ENCODE results near the gene ISYNA1.

ISYNA1 gene

DNA sequence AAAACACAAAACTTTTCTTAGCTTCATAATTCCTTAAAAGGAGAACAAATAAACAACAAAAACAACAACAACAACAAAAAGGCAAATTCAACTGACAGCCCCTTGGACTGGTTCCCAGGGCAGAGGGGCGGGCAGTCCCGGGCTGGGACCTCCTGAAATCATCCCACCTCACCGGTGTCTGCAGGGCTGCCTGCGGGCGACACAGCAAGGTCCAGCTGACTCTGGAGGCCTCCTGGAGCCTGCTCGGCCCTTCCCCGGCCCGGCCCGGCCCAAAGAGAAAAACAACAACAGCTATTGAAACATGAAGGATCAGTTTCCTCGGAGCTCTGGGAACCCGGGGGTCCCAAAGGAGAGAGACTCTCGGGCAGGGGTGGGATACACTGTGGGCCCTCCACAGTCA, 5.0 kb upstream of the ISYNA1 start:
- DNase-seq, result no peak

DNA sequence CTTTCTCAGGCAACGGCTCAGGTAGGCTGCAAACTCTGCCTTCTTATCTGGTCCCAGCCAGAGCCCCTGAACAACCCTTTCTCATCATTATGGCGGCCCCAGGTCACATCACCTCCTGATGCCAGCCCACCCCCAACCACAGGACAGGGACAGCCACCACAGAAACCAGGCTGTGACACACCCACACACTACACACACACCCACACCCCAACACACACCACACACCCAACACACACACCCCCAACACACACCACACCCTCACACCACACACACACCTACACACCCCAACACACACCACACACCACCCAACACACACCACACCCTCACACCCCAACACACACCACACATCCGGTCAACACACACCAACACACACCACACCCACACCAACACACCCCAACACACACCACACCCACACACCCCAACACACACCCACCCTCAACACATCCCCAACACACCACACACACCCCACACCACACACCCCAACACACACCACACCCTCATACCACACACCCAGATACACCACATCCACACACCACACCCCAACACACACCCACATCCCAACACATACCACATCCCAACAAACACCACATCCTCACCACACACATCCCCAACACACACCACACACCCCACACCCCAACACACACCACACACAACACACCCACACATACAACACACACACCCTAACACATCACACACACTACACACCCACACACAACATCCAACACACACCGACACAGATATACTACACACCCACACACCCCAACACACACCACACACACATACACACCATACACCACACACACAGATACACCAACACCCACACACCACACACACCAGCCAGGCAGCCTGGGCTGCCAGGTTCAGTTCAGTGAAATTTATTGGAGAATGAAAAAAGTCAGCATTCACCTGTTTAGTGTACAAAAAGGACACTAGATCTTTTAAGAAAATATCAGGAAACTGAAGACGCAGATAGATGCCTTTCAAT, 4.2 kb upstream of the ISYNA1 start:
- DNase-seq, result no peak

DNA sequence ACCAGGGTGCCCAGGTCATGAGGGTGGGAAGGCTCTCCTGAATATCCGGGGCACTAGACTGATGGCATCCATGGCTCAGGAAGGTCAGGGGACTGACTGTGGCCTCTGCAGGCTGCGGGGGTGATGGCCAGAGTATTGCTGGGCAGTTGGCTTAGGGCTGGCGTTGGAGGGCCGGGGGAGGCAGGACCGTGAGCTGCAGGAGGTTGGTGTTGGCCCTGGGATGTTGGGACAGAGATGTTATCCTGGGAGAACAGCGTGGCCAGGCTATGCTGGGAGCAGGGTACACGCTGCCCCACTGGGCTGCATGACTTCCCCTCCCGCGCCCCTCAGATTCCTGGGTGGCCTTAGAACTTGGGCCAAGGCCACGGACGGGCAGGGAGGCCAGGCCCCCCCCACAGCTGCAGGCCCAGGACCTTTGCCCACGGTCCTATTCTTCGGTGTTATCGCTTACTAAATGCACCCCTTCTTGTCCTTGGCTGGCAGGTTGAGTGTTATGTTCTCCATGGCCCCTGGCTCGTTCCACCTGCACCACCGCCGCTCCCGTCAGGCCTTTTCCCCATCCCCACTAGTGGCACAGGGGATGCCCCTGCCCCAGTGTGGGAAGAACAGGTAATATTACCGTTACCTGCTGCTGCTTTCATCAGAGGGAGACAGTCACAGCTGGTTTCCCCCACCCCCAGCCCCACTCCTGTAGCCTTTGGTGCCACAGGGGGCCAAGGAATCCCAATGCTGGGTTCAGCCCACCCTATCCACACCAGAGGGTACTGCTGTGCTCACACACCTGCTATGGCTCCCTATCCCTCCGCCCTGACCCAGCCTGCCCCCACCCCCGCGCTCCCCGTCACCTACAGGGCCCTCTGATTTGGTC, 3.2 kb upstream of the ISYNA1 start:
- no peak for DNase-seq

DNA sequence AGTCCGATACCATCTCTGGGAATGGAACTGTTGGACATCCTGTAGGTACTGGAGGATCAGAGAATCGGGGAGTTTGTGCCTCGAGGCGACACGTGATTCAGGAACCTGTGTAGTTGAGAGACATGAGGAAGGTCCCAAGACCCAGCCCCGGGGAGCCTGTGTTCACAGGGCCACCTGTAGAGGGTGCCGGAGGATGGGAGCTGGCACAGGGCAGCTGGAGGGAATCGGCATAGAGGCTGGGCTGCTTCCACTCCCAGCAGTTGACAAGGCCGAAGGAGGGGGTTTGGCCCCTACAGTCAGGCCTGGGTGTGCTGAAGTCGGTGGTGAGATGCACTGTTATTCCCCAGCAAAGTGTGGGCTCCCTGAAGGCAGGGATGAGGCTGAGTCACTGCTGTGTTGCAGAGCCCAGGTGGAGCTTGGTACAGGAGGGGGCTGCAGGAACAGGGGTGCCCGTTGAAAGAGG, 2.5 kb upstream of the ISYNA1 start:
- DNase-seq, result no peak

GRCh38 chr19:18439910-18440237, 1.9 kb upstream of the ISYNA1 start:
- DNase-seq, result no peak

DNA sequence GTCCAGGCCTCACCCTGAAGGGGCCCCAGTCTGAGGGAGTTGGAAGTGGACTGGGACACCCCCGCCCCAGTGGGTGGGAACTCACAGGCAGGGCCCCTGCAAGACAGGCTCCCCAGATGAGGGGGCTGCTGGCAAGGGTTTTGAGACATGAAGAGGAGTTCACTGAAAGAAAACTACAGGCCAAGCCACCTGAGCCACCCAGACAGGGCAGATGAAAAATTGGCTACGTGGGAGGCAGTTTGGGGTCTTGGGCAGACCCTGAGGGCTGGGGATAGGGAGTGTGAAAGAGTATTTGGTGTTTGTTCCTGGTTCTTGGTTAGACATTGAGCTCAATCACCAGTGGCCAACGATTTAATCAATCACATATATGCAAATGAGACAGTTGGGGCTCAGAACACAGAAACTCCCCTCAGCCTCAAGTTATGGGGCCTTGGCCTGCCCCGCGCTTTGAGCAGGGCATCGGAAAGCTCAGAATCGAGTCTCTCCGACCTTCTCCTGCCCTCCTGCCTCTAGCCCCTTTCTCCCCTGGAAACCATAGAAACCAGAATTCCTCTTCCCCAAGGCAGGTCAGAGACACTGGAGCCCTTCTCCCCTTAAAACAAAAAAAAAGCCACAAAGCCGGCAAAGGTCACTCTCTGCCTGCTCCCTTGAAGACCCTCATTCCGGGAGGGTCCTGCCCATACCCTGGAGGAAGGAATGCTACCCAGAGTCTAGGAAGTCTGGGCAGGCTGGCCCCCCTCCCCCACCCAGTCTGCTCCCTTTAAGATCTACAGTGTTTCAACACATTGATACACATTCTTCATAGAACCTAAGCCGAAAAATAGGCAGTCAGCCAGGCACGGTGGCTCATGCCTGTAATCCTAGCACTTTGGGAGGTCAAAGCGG, 1.3 kb upstream of the ISYNA1 start:
- DNase-seq, result no peak

GRCh38 chr19:18438331-18439024, 545 bp upstream of the ISYNA1 start:
- DNase-seq, result peak in 1 of 3 experiments; percentile 61

DNA sequence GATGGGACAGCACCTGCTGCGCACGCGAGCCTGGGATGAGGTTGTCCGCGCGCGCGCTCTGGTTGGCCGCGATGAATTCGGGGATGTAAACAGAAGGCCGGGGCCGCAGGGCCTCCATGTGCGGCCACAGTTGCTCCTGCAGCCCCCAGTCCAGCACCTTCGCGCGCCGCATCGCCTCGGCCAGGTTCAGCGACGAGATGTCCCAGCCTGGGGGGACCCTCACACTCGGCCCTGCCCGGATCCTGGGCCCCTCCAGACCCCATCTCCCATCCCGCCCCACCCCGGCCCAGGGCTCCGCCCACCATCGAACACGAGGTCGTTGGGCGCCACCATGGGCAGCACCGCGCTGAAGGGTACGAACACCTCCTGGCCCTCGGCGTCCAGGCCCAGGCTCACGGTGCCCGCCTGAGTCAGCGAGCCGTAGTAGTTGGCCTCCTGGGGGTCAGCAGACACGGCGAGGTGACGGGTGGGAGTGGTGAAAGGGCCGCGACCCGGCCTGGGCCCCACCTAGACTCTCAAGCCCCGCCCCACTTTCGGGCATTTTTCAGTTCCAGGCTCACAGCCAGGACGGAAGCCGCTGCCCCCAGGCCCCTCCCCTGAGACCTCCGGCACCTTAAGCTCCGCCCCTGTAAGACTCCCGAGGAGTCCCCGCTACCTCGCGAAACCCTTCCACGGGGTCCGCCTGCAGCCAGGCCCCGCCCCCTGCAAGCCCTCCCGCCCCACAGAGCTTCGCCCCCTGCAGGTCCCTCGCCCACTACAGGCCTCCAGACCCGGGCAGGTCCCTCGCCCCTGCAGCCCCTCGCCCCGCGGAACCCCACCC, 1.1 kb downstream of the ISYNA1 start:
- peak in 2 of 3 experiments; percentile 70 to 80 for DNase-seq

DNA sequence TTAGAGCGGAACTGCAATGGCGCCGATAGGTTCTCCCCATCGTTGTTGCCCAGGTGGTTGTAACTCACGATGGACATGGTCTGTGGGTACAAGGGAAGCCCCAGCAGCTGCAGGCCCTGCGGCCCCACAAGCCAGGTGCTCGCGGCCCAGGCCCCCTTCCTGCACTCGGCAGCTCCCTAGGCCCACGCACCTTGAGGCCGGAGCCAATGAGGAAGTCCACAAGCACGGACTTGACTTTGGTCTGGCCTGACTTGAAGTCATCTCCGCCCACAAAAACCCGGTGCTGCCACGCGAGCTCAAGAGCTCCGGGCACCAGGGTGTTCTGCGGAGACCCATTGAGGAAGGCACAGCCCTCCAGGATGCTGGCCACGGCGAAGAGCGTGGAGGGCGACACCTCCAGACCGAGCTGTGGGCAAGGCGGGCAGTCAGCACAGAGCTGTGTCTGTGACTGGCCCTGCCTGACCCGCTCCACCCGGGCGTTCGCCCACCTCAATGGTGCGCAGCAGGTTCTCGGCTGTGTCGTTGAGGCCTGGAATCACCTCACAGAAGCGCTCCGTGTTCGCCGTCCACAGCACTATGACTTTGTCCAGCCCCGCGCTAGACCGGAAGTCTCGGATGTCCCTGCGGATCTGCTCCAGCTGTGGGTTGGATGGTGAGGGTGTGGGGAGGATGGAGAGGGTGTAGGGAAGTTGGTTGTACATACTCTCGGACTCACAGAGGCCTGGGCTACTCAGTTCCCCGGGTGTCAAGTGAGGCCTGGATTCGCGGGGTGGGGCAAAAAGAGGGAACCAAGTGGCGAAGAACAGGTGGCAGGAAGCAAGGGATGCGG, 1.9 kb downstream of the ISYNA1 start:
- no peak for DNase-seq

DNA sequence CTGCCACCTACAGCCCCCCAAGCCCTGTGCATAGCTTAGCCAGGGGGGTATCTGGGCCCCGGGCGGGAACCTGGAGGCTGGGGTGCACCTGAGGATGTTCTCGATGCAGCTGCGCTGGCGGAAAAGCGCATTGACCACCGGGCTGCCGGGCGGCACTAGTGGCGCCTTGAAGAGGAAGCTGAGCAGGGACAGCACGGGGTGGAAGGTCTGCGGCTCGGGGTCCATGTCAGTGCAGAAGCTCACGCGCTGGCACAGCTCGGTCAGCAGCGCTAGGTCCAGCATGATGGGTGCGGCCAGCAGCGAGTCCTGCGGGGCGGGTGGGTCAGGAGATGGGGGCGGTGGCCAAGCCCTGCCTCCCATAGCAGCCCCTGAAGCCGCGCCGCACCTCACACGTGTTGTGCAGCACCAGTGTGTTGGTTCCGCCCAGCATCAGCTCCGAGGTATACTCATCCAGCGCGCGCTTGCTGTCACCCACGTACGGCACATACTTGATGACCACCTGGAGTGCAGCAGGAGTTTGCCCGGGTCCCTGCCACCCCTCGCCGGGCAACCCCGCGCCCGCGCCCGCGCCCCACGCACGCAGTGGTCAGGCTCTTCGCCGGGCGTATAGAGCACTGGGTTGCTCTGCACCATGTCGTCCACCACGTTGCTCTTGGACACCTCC, 2.6 kb downstream of the ISYNA1 start:
- no peak for DNase-seq

- DNase-seq, result no peak
These were observed 3.3 kb downstream of the ISYNA1 start for GRCh38 chr19:18434411-18435175.

- no peak for DNase-seq
These were observed 4.1 kb downstream of the ISYNA1 start for GRCh38 chr19:18433735-18434398.

DNA sequence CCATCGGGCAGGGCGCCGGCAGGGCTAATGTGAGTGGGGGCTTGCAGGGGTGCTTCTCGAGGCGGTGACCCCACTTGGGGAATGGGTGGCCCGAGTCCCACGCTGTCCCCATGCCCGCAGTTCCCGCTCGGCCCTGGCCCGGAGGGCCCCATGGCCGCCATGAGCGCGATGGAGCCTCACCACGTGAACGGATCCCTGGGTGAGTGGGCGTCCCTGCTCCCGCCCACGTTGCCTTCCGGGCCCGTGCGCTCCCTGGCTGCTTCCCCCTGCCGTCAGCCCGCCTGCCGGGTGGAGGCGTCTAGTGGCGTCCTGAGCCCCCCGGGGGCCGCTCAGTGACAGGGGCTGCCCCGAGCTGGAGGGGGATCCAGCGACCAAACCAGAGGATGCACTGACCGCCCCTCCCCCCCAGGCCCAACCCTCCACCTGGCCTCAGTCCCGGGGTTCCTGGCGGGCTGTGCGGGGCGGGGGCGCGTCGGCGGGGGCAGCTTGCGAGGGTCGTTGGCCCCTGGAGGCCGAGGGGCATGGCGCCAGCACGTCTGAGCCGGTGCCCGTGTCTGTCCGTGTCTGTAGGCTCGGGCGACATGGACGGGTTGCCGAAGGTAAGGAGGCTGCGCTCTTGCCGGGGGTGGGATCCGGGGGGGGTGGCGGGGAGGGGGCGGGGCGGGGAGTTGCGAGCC, 4.8 kb downstream of the ISYNA1 start:
- DNase-seq, result no peak

GRCh38 chr19:18432275-18433014, 5.5 kb downstream of the ISYNA1 start:
- DNase-seq, result no peak

- DNase-seq, result no peak
These were observed 6.4 kb downstream of the ISYNA1 start for GRCh38 chr19:18431351-18432197.

Data from NCI-H1417 (cell line).